SK-N-SH (cell line): ENCODE data around the gene DOCK10. TPM values are rescaled to one million over a fixed set of nuclear protein-coding genes. Genes with fewer than 3 reads are reported as not detected.

Experiments used
- CTCF ChIA-PET: fragments of 300-600, 350-600 bp; formaldehyde crosslinking; extraction: SDS; loops from one replicate; lab custom pipeline; 2021; lab: Yijun Ruan, JAX
- POLR2A ChIA-PET: fragments of 350-600 bp; sonication (Branson Sonifier 250); formaldehyde crosslinking; extraction: SDS; loops from one replicate; lab custom pipeline; 2020; ENCODE audit warnings: antibody characterized with exemption, inconsistent platforms; lab: Yijun Ruan, JAX
- DNase-seq: peaks from one replicate; pipeline ENCODE4 v3.0.0; 2012
- H2AFZ ChIP-seq: fragments of 200-600 bp; sonication (generic); 2 replicates; pipeline ENCODE4 v1.8.1; 2016; ENCODE audit warnings: antibody characterized with exemption, mild to moderate bottlenecking, low read depth
- H3F3A ChIP-seq: fragments of 200-600 bp; sonication (generic); replicated peaks from 2 replicates; pipeline ENCODE3; 2016; ENCODE audit warnings: antibody characterized with exemption, mild to moderate bottlenecking; ENCODE audit not compliant: insufficient read depth
- H3K27ac ChIP-seq, 2 experiments: fragments of 200-500 bp in 1 of 2; fragments of 200-600 bp in 1 of 2; sonication (Bioruptor generic) in 1 of 2; sonication (generic), shearing (Covaris generic) in 1 of 2; 2 replicates each; pipeline versions ENCODE4 v1.5.1 to v1.6.1; 2014 to 2016; ENCODE audit warnings: low read depth in 2 of 2, inconsistent platforms in 1 of 2, low read length in 1 of 2, mild to moderate bottlenecking in 1 of 2, mixed read lengths in 1 of 2
- H3K27me3 ChIP-seq: fragments of 200-600 bp; sonication (generic), shearing (Covaris generic); 2 replicates; pipeline ENCODE4 v1.6.1; 2016; ENCODE audit warnings: mixed run types; ENCODE audit not compliant: insufficient read depth
- H3K36me3 ChIP-seq, 2 experiments: fragments of 200-500 bp in 1 of 2; fragments of 200-600 bp in 1 of 2; sonication (Bioruptor generic) in 1 of 2; sonication (generic) in 1 of 2; replicated peaks in 1 of 2; 2 replicates each; pipeline versions ENCODE3 to v1.5.1; 2014 to 2016; ENCODE audit warnings: low read length in 1 of 2, mild to moderate bottlenecking in 1 of 2; ENCODE audit not compliant: insufficient read depth in 2 of 2, control insufficient read depth in 1 of 2
- H3K4me1 ChIP-seq, 2 experiments: fragments of 200-500 bp in 1 of 2; fragments of 200-600 bp in 1 of 2; sonication (Bioruptor generic) in 1 of 2; sonication (generic), shearing (Covaris generic) in 1 of 2; 2 replicates each; pipeline versions ENCODE4 v1.5.1 to v1.6.1; 2014 to 2016; ENCODE audit warnings: low read depth in 1 of 2, low read length in 1 of 2, mixed run types in 1 of 2; ENCODE audit not compliant: insufficient read depth in 2 of 2, control insufficient read depth in 1 of 2
- H3K4me2 ChIP-seq: fragments of 200-600 bp; sonication (generic), shearing (Covaris generic); 2 replicates; pipeline ENCODE4 v1.6.1; 2017; ENCODE audit warnings: mixed run types
- H3K4me3 ChIP-seq, 2 experiments: fragments of 200-500 bp in 1 of 2; fragments of 200-600 bp in 1 of 2; sonication (Bioruptor generic) in 1 of 2; sonication (generic), shearing (Covaris generic) in 1 of 2; 2 replicates each; pipeline versions ENCODE4 v1.5.1 to v1.8.1; 2014 to 2016; ENCODE audit warnings: low read depth in 2 of 2, inconsistent platforms in 1 of 2, low read length in 1 of 2, mild to moderate bottlenecking in 1 of 2, mixed read lengths in 1 of 2, moderate library complexity in 1 of 2
- H3K79me2 ChIP-seq: fragments of 200-600 bp; sonication (generic); 2 replicates; pipeline ENCODE4 v1.8.1; 2017; ENCODE audit warnings: mild to moderate bottlenecking; ENCODE audit not compliant: insufficient read depth
- H3K9ac ChIP-seq: fragments of 200-600 bp; sonication (generic); 2 replicates; pipeline ENCODE4 v1.6.1; 2017; ENCODE audit warnings: mixed run types
- H3K9me2 ChIP-seq: fragments of 200-600 bp; sonication (generic); 2 replicates; pipeline ENCODE4 v1.6.1; 2017; ENCODE audit warnings: mixed run types
- H3K9me3 ChIP-seq: fragments of 200-600 bp; sonication (generic); 2 replicates; pipeline ENCODE4 v1.6.1; 2017; ENCODE audit warnings: mixed run types, mild to moderate bottlenecking, moderate library complexity
- H4K20me1 ChIP-seq: fragments of 200-600 bp; sonication (generic); 2 replicates; pipeline ENCODE4 v1.6.1; 2017; ENCODE audit warnings: mild to moderate bottlenecking, mixed run types; ENCODE audit not compliant: insufficient read depth
- CHD2 ChIP-seq: fragments of 150-350 bp; IDR thresholded peaks from 2 replicates; pipeline ENCODE4 v1.6.1; 2018; ENCODE audit warnings: low read length; ENCODE audit not compliant: partially characterized antibody
- CTCF ChIP-seq: fragments of 200-600 bp; sonication (generic); IDR thresholded peaks from 2 replicates; pipeline ENCODE4 v1.6.1; 2017; ENCODE audit warnings: antibody characterized with exemption, mild to moderate bottlenecking, moderate library complexity
- ELF1 ChIP-seq: IDR thresholded peaks from 2 replicates; pipeline ENCODE4 v1.4.0; 2012
- FOSL2 ChIP-seq: IDR thresholded peaks from 2 replicates; pipeline ENCODE4 v1.4.0; 2012; ENCODE audit warnings: low read depth, mild to moderate bottlenecking, moderate library complexity, borderline replicate concordance
- FOXJ3 ChIP-seq: sonication (generic); formaldehyde crosslinking; IDR thresholded peaks from 2 replicates; pipeline ENCODE4 v1.5.1; 2020; ENCODE audit warnings: mild to moderate bottlenecking, missing genetic modification reagents
- GABPA ChIP-seq: IDR thresholded peaks from 2 replicates; pipeline ENCODE4 v1.4.0; 2012; ENCODE audit warnings: low read depth, mild to moderate bottlenecking
- GATA2 ChIP-seq: sonication (generic); formaldehyde crosslinking; IDR thresholded peaks from 2 replicates; pipeline ENCODE4 v1.5.0; 2020; ENCODE audit warnings: mild to moderate bottlenecking, missing genetic modification reagents
- JUND ChIP-seq: IDR thresholded peaks from 2 replicates; pipeline ENCODE4 v1.4.0; 2012
- NFIC ChIP-seq: IDR thresholded peaks from 2 replicates; pipeline ENCODE4 v1.4.0; 2012; ENCODE audit warnings: borderline replicate concordance
- NRF1 ChIP-seq: IDR thresholded peaks from 2 replicates; pipeline ENCODE4 v1.6.1; 2012; ENCODE audit warnings: low read depth, mild to moderate bottlenecking, low read length
- PBX3 ChIP-seq: IDR thresholded peaks from 2 replicates; pipeline ENCODE4; 2012
- RAD21 ChIP-seq: IDR thresholded peaks from 2 replicates; pipeline ENCODE4 v1.6.1; 2012; ENCODE audit warnings: mild to moderate bottlenecking, low read length
- REST ChIP-seq: IDR thresholded peaks from 2 replicates; pipeline ENCODE4 v1.6.1; 2012; ENCODE audit warnings: mild to moderate bottlenecking, low read depth, low read length, moderate library complexity
- RFX5 ChIP-seq: IDR thresholded peaks from 2 replicates; pipeline ENCODE4 v1.6.1; 2012; ENCODE audit warnings: mild to moderate bottlenecking, improper control_type of control experiment, low read length
- RXRA ChIP-seq: IDR thresholded peaks from 2 replicates; pipeline ENCODE4 v1.4.0; 2012; ENCODE audit warnings: low read depth, mild to moderate bottlenecking, borderline replicate concordance
- USF1 ChIP-seq: IDR thresholded peaks from 2 replicates; pipeline ENCODE4 v1.4.0; 2012; ENCODE audit warnings: low read depth, borderline replicate concordance
- USF2 ChIP-seq: fragments of 150-350 bp; IDR thresholded peaks from 2 replicates; pipeline ENCODE4 v1.6.1; 2017; ENCODE audit warnings: antibody characterized with exemption, low read length, low read depth, borderline replicate concordance
- ZBTB33 ChIP-seq: IDR thresholded peaks from 2 replicates; pipeline ENCODE4 v1.4.0; 2012; ENCODE audit warnings: low read depth, borderline replicate concordance
- polyA plus RNA-seq, 3 experiments: library from polyadenylated mRNA; depleted of rRNA; stranded (reverse); fragments of >200 nt; gene quantifications; 2 replicates each; pipeline ENCODE4 v1.2.3, GENCODE V29; 2012

The DOCK10 gene
- polyA plus RNA-seq, 1 of the 3 experiments (the other 2 are of a cell fraction): 24.1 TPM

- peaks cover 0 to 6% of the 10 kb centered on the region in 2 experiments for H3K36me3 ChIP-seq
- no peaks in the 10 kb centered on the region for H3K9me3 ChIP-seq
- ChIA-PET POLR2A (no interaction called here), CTCF (interaction anchor here (0.6 to 1.0 kb wide), 3 partner anchors 11 to 663 kb away, joined by 3 read pairs; no protein-coding TSS in a partner anchor)
- H3K4me2 ChIP-seq: no peak overlapping the region
- H3K4me1 ChIP-seq: no peaks in the 10 kb centered on the region; a peak in 1 of 4 replicates
- peaks cover 93% of the 10 kb centered on the region for H3K79me2 ChIP-seq
- no peaks in the 10 kb centered on the region for H3K9me2 ChIP-seq
- no peaks in the 10 kb centered on the region for H4K20me1 ChIP-seq
- TF ChIP-seq RAD21 (no peak), RXRA (no peak), FOSL2 (no peak), REST (no peak), CHD2 (no peak), CTCF (no peak), ZBTB33 (no peak), GABPA (no peak), NFIC (no peak), JUND (no peak), USF2 (no peak), RFX5 (no peak), FOXJ3 (no peak), USF1 (no peak), ELF1 (no peak), PBX3 (no peak), GATA2 (no peak), NRF1 (no peak)
- no peaks in the 10 kb centered on the region for H3K27me3 ChIP-seq
- peaks cover 4% of the 10 kb centered on the region for H3F3A ChIP-seq
- no peak overlapping the region for H2AFZ ChIP-seq
- H3K4me3 ChIP-seq: no peak overlapping the region
- no peak for DNase-seq
- no peak overlapping the region for H3K9ac ChIP-seq
- H3K27ac ChIP-seq: no peak overlapping the region
Observed at GRCh38 chr2:225032246-225032645, 10.0 kb downstream of the DOCK10 start.
